Tibial nerve (tissue), 3 donors: ENCODE data around the gene ACOXL.

Source experiments
- POLR2A ChIP-seq, 2 donors: fragments of 450-650 bp; IDR thresholded peaks; one replicate each; pipeline ENCODE4 v1.6.1; 2017; ENCODE audit warnings: antibody characterized with exemption in 2 of 2, mild to moderate bottlenecking in 2 of 2, moderate library complexity in 2 of 2
- TF ChIP-seq, protein P1 (sequence below), 5 experiments: fragments of 200-600 bp in 3 of 5; fragments of 450-650 bp in 2 of 5; sonication (generic) in 3 of 5; IDR thresholded peaks; one replicate each; pipeline ENCODE4 v1.5.1; 2016 to 2019; ENCODE audit warnings: antibody characterized with exemption in 5 of 5, mild to moderate bottlenecking in 3 of 5, moderate library complexity in 2 of 5

DNA sequence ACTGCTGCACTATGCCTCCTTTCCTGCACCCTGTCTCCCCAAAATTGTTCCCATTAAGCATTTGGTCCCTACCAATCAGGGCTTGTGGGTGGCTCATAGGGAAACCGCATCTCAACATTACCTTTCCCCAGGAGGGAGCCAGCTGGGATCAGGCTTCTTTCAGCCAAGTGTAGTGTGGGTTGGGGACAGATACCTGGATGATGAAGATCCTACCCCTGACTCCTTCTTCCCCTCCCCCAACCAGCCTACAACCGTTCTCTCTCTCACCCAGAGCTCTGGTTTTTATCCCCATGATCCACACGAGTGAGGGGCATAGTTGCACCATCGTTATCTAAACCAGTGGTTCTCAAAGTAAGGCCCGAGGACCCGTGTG lies 40.0 kb downstream of the ACOXL start:
- TF ChIP-seq, protein P1, sequence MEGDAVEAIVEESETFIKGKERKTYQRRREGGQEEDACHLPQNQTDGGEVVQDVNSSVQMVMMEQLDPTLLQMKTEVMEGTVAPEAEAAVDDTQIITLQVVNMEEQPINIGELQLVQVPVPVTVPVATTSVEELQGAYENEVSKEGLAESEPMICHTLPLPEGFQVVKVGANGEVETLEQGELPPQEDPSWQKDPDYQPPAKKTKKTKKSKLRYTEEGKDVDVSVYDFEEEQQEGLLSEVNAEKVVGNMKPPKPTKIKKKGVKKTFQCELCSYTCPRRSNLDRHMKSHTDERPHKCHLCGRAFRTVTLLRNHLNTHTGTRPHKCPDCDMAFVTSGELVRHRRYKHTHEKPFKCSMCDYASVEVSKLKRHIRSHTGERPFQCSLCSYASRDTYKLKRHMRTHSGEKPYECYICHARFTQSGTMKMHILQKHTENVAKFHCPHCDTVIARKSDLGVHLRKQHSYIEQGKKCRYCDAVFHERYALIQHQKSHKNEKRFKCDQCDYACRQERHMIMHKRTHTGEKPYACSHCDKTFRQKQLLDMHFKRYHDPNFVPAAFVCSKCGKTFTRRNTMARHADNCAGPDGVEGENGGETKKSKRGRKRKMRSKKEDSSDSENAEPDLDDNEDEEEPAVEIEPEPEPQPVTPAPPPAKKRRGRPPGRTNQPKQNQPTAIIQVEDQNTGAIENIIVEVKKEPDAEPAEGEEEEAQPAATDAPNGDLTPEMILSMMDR (IDR thresholded peaks at IDR 0.05), result no peak
- no peak for TF ChIP-seq POLR2A (IDR thresholded peaks at IDR 0.05)
